K562 (cell line): ENCODE results near the gene MYLK2. TPM values are rescaled to one million over a fixed set of nuclear protein-coding genes. Genes with fewer than 3 reads are reported as not detected.

ENCODE experiments used
- ATAC-seq: fragments of 200-7000 bp; cut with Tn5 transposase; 3 replicates; pipeline ENCODE4 v1.9.1; 2020; ENCODE audit warnings: moderate library complexity
- BruUV-seq: library from RNA; stranded (reverse); fragments of 400-500 nt; replicated peaks from 2 replicates; lab custom pipeline; 2021; lab: Mats Ljungman, UMichigan
- CTCF ChIA-PET: fragments of 300-600 bp; formaldehyde crosslinking; extraction: SDS; loops from one replicate; lab custom pipeline; 2021; ENCODE audit warnings: low intra/inter-chr PET ratio; lab: Yijun Ruan, JAX
- POLR2A ChIA-PET: fragments of 300-600, 350-650 bp; sonication (Branson Sonifier 250); formaldehyde crosslinking; extraction: SDS; loops from one replicate; lab custom pipeline; 2021; ENCODE audit warnings: antibody characterized with exemption, inconsistent platforms; lab: Yijun Ruan, JAX
- DNase-seq, 4 experiments: peaks; one replicate each; pipeline versions ENCODE4 v3.0.0 to v3.0.0-alpha.2; 2011 to 2018; ENCODE audit warnings: low spot score in 3 of 4, mixed read lengths in 3 of 4; ENCODE audit errors: extremely low read depth in 1 of 4
- FAIRE-seq: peaks from 2 replicates; lab custom pipeline; 2011; peaks lifted over from hg19 to GRCh38; lab: Jason Lieb, UNC
- H2AFZ ChIP-seq: 2 replicates; pipeline ENCODE4 v1.6.0; 2011; ENCODE audit warnings: low read depth, low read length, control low read depth, inconsistent platforms
- H3K27ac ChIP-seq: fragments of 200-600 bp; 3 replicates; pipeline ENCODE4 v1.8.0; 2011; ENCODE audit warnings: low read depth, mild to moderate bottlenecking, control low read depth, inconsistent platforms, low read length, moderate library complexity, mixed read lengths; ENCODE audit errors: extremely low read depth
- H3K27me3 ChIP-seq, 2 experiments: fragments of 300-600 bp in 1 of 2; 2 replicates in 1 of 2; 3 replicates in 1 of 2; pipeline versions ENCODE4 v1.6.0 to v1.8.0; 2011; ENCODE audit warnings: inconsistent platforms in 2 of 2, low read length in 2 of 2, mild to moderate bottlenecking in 1 of 2, mixed read lengths in 1 of 2, moderate library complexity in 1 of 2; ENCODE audit not compliant: control insufficient read depth in 2 of 2, insufficient read depth in 2 of 2
- H3K36me3 ChIP-seq: fragments of 300-600 bp; 3 replicates; pipeline ENCODE4 v1.8.0; 2011; ENCODE audit warnings: mild to moderate bottlenecking, low read length, inconsistent platforms; ENCODE audit not compliant: control insufficient read depth, insufficient read depth
- H3K4me1 ChIP-seq, 2 experiments: fragments of 200-600 bp in 1 of 2; replicated peaks in 1 of 2; 2 replicates in 1 of 2; 3 replicates in 1 of 2; pipeline versions ENCODE4 v1.5.1 to v1.8.0; 2011; ENCODE audit warnings: inconsistent platforms in 2 of 2, low read length in 2 of 2, mild to moderate bottlenecking in 1 of 2, mixed read lengths in 1 of 2, moderate library complexity in 1 of 2; ENCODE audit not compliant: control insufficient read depth in 2 of 2, insufficient read depth in 2 of 2
- H3K4me2 ChIP-seq: 2 replicates; pipeline ENCODE4 v1.6.1; 2011; ENCODE audit warnings: low read length, control low read depth, inconsistent platforms, mixed read lengths; ENCODE audit not compliant: insufficient read depth
- H3K4me3 ChIP-seq: fragments of 200-600 bp; sonication (generic), shearing (Covaris generic); 2 replicates; pipeline ENCODE4 v1.5.1; 2016; ENCODE audit warnings: control low read depth, inconsistent platforms
- H3K79me2 ChIP-seq: fragments of 200-600 bp; 3 replicates; pipeline ENCODE4 v1.8.0; 2011; ENCODE audit warnings: low read length, inconsistent platforms; ENCODE audit not compliant: control insufficient read depth, insufficient read depth
- H3K9ac ChIP-seq, 2 experiments: 2 replicates each; pipeline versions ENCODE4 v1.6.0 to v1.6.1; 2011; ENCODE audit warnings: low read depth in 2 of 2, low read length in 2 of 2, control low read depth in 1 of 2, inconsistent platforms in 1 of 2, mild to moderate bottlenecking in 1 of 2, mixed read lengths in 1 of 2; ENCODE audit not compliant: insufficient read depth in 1 of 2
- H3K9me1 ChIP-seq: one replicate; pipeline ENCODE4 v1.6.0; 2011; ENCODE audit warnings: inconsistent platforms, mild to moderate bottlenecking, low read length, moderate library complexity; ENCODE audit not compliant: control insufficient read depth, insufficient read depth
- H3K9me3 ChIP-seq: replicated peaks from 2 replicates; pipeline ENCODE4 v1.5.1; 2011; ENCODE audit warnings: low read depth, low read length, inconsistent platforms; ENCODE audit not compliant: control insufficient read depth, insufficient read depth
- H4K20me1 ChIP-seq: replicated peaks from 2 replicates; pipeline ENCODE4 v1.6.1; 2011; ENCODE audit warnings: low read length, inconsistent platforms, mixed read lengths; ENCODE audit not compliant: control insufficient read depth, insufficient read depth
- BCL6 ChIP-seq: fragments of 250-450 bp; sonication (Bioruptor Pico); IDR thresholded peaks from 2 replicates; pipeline ENCODE4 v1.4.0; 2020
- CSDE1 ChIP-seq, 2 experiments: fragments of 450-650 bp; IDR thresholded peaks; 2 replicates each; pipeline ENCODE4 v1.6.1; 2016; ENCODE audit warnings: mild to moderate bottlenecking in 1 of 2
- ELF2 ChIP-seq: fragments of 250-450 bp; sonication (Bioruptor Pico); IDR thresholded peaks from 2 replicates; pipeline ENCODE4 v1.5.0; 2021; ENCODE audit warnings: mild to moderate bottlenecking
- GTF2F1 ChIP-seq: IDR thresholded peaks from 2 replicates; pipeline ENCODE4 v1.6.1; 2011; ENCODE audit warnings: low read depth, low read length, improper control_type of control experiment
- RBM34 ChIP-seq: fragments of 200-400 bp; formaldehyde crosslinking; IDR thresholded peaks from 2 replicates; pipeline ENCODE4 v1.6.1; 2018; ENCODE audit warnings: low read length, borderline replicate concordance; ENCODE audit not compliant: insufficient read depth
- SMAD3 ChIP-seq: fragments of 450-650 bp; formaldehyde crosslinking; conservative IDR thresholded peaks from 2 replicates; pipeline ENCODE4 v1.4.0; 2020; ENCODE audit warnings: mild to moderate bottlenecking
- SREBF1 ChIP-seq: fragments of 150-350 bp; IDR thresholded peaks from 2 replicates; pipeline ENCODE4 v1.6.1; 2014; ENCODE audit warnings: antibody characterized with exemption, low read depth, low read length, borderline replicate concordance
- TAF7 ChIP-seq: fragments of 450-650 bp; IDR thresholded peaks from 2 replicates; pipeline ENCODE4 v1.6.1; 2016; ENCODE audit warnings: missing genetic modification characterization, missing compliant biosample characterization
- TARDBP ChIP-seq: fragments of 450-650 bp; IDR thresholded peaks from 2 replicates; pipeline ENCODE4 v1.6.1; 2016
- ZC3H8 ChIP-seq: fragments of 450-650 bp; IDR thresholded peaks from 2 replicates; pipeline ENCODE4 v1.6.1; 2017
- ZNF253 ChIP-seq: fragments of 250-450 bp; sonication (Bioruptor Pico); conservative IDR thresholded peaks from 2 replicates; pipeline ENCODE4 v1.6.1; 2021; ENCODE audit warnings: mild to moderate bottlenecking
- ZNF445 ChIP-seq: fragments of 250-450 bp; sonication (Bioruptor Pico); IDR thresholded peaks from 2 replicates; pipeline ENCODE4 v1.4.0; 2020; ENCODE audit warnings: low read depth, mild to moderate bottlenecking, moderate library complexity
- ZNF79 ChIP-seq: fragments of 250-450 bp; sonication (Bioruptor Pico); IDR thresholded peaks from 2 replicates; pipeline ENCODE4 v1.4.0; 2020; ENCODE audit warnings: low read depth, mild to moderate bottlenecking, moderate library complexity
- WGBS: fragments of 100-300 bp; shearing (Covaris generic); methylation state at CpG from one replicate; pipeline ENCODE4 v1.1.6; 2016; ENCODE audit warnings: low coverage, mixed read lengths; ENCODE audit not compliant: insufficient coverage; ENCODE audit errors: missing lambda C conversion rate; 5-methylcytosine and 5-hydroxymethylcytosine counted together
- in situ Hi-C: fragments of 300-500 bp; cut with MboI; formaldehyde crosslinking; loops from 4 replicates; pipeline ENCODE4 v1.15.0; 2018; ENCODE audit warnings: inconsistent platforms, mixed read lengths
- intact Hi-C: fragments of 100-400 bp; cut with micrococcal nuclease; formaldehyde crosslinking; loops from 2 replicates; pipeline ENCODE4 v1.14.2; 2022
- polyA plus RNA-seq, 8 experiments: library from polyadenylated mRNA; depleted of rRNA in 4 of 8; stranded (reverse) in 5 of 8; unstranded in 3 of 8; fragments of >200 nt; fragmentation: Nextera tagmentation in 2 of 8; fragmentation: Illumina TruSeq in 1 of 8; extraction: Ambion mirVana in 2 of 8; extraction: Trizol in 1 of 8; gene quantifications; 2 replicates each; pipeline versions ENCODE4 v1.2.1 to v1.2.3, GENCODE V29; 2011 to 2014; ENCODE audit warnings: inconsistent platforms in 1 of 8, missing spikeins in 1 of 8
- total RNA-seq, 7 experiments: library from RNA; depleted of rRNA in 6 of 7; stranded (reverse); fragments of >200 nt in 6 of 7; fragmentation: Illumina TruSeq in 2 of 7; extraction: Trizol in 2 of 7; gene quantifications; 2 replicates each; pipeline versions ENCODE4 v1.2.1 to v1.2.3, GENCODE V29; 2011 to 2021; ENCODE audit warnings: low replicate concordance in 1 of 7
- TF ChIP-seq, protein P1 (sequence below): fragments of 250-450 bp; sonication (Bioruptor Pico); IDR thresholded peaks from 2 replicates; pipeline ENCODE4 v1.8.0; 2021; ENCODE audit warnings: borderline replicate concordance, mild to moderate bottlenecking, moderate library complexity; ENCODE audit not compliant: poor library complexity, severe bottlenecking
- TF ChIP-seq, protein P2 (sequence below): fragments of 250-450 bp; sonication (Bioruptor Pico); IDR thresholded peaks from 2 replicates; pipeline ENCODE4 v1.5.1; 2021; ENCODE audit warnings: mild to moderate bottlenecking

The MYLK2 gene
- total and polyA plus RNA-seq, 9 of the 15 experiments (the other 6 are each of a cell fraction or from before 2014, with no cell fraction given) = 0.07 to 0.53 (median 0.18) TPM; not detected in 2

DNA sequence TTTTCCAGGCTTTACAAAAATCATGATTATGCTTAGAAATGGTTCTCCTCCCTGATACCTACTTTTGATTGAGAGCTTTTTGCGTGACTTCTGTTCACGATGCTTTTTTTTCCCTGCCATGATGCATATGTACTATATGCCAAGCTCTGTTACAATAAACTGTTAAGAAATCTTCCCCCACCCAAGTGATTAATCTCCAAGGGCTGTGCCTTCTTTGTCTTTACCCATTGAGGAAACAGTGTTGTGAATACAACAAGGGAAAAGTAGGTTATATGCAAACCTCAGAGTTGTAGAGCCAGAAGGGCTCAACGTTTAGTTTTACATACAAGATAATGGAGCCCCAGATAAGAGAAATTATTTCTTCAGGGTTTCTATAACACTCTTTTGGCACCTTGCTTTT is 34.1 kb upstream of the MYLK2 start:
- FAIRE-seq (no peak), ATAC-seq (no peak), DNase-seq (no peak)
- WGBS = 74% methylated on average over 3 of the region's 3 CpGs
- TF ChIP-seq, protein P1, sequence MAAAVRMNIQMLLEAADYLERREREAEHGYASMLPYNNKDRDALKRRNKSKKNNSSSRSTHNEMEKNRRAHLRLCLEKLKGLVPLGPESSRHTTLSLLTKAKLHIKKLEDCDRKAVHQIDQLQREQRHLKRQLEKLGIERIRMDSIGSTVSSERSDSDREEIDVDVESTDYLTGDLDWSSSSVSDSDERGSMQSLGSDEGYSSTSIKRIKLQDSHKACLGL (CRISPR knock-in tag) = no peak
- TF ChIP-seq RBM34 (no peak), CSDE1 (IDR thresholded peaks at IDR 0.05) (no peak), BCL6 (CRISPR knock-in tag) (no peak), ZNF445 (CRISPR knock-in tag) (no peak), ELF2 (CRISPR knock-in tag) (no peak), ZC3H8 (no peak), TAF7 (no peak), ZNF253 (CRISPR knock-in tag) (no peak), SMAD3 (CRISPR knock-in tag) (no peak), TARDBP (no peak), SREBF1 (no peak), GTF2F1 (no peak), ZNF79 (CRISPR knock-in tag) (no peak)
- TF ChIP-seq, protein P2, sequence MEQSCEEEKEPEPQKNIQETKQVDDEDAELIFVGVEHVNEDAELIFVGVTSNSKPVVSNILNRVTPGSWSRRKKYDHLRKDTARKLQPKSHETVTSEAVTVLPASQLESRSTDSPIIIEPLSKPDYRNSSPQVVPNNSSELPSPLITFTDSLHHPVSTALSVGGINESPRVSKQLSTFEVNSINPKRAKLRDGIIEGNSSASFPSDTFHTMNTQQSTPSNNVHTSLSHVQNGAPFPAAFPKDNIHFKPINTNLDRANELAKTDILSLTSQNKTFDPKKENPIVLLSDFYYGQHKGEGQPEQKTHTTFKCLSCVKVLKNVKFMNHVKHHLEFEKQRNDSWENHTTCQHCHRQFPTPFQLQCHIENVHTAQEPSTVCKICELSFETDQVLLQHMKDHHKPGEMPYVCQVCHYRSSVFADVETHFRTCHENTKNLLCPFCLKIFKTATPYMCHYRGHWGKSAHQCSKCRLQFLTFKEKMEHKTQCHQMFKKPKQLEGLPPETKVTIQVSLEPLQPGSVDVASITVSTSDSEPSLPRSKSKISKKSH (CRISPR knock-in tag) = no peak
- H4K20me1 ChIP-seq = no peaks in the 10 kb centered on the region
- H3K4me2 ChIP-seq = no peak overlapping the region
- H3K9ac ChIP-seq = no peak overlapping the region
- H3K27me3 ChIP-seq = no peaks in the 10 kb centered on the region
- intact Hi-C loops = no loop called here
- H3K27ac ChIP-seq = no peak overlapping the region
- POLR2A ChIA-PET = interaction anchor here (0.6 to 1.6 kb wide), 4 partner anchors 9 to 23 kb away, joined by 3 to 6 read pairs (median 3); no protein-coding TSS in a partner anchor
- H3K4me1 ChIP-seq = no peaks in the 10 kb centered on the region
- no peaks in the 10 kb centered on the region for H3K9me1 ChIP-seq
- in situ Hi-C loops = no loop called here
- H3K9me3 ChIP-seq = no peaks in the 10 kb centered on the region
- CTCF ChIA-PET = no interaction called here
- H3K79me2 ChIP-seq = no peaks in the 10 kb centered on the region; the same call in 2 of the 3 replicates
- H3K36me3 ChIP-seq = peaks cover 96% of the 10 kb centered on the region
- no TSS peak for BruUV-seq
- H2AFZ ChIP-seq = no peak overlapping the region
- no peak overlapping the region for H3K4me3 ChIP-seq
